Prostate gland (tissue), 2 donors: ENCODE data around the gene HOXB7. TPM values are rescaled to one million over a fixed set of nuclear protein-coding genes. Genes with fewer than 3 reads are reported as not detected.

Experiments
- DNase-seq: peaks from one replicate; pipeline ENCODE4 v3.0.0-alpha.2; 2019; ENCODE audit warnings: low spot score
- H3K27ac ChIP-seq, 2 donors: fragments of 200-600 bp; sonication (generic); 2 replicates each; pipeline ENCODE4 v1.5.1; 2017 to 2019
- H3K27me3 ChIP-seq: fragments of 200-600 bp; sonication (generic); replicated peaks from 2 replicates; pipeline ENCODE4 v1.5.1; 2019; ENCODE audit not compliant: insufficient read depth
- H3K36me3 ChIP-seq, 2 donors: fragments of 200-600 bp; sonication (generic); 1 replicate in 1 of 2; 2 replicates in 1 of 2; pipeline versions ENCODE4 v1.5.1 to v1.8.1; 2017 to 2019
- H3K4me1 ChIP-seq: fragments of 200-600 bp; sonication (generic); replicated peaks from 2 replicates; pipeline ENCODE4 v1.5.1; 2019
- H3K4me3 ChIP-seq, 2 donors: fragments of 200-600 bp; sonication (generic); 2 replicates each; pipeline ENCODE4 v1.5.1; 2017 to 2019
- H3K9me3 ChIP-seq: fragments of 200-600 bp; sonication (generic); 2 replicates; pipeline ENCODE4 v1.5.1; 2017
- POLR2A ChIP-seq: fragments of 450-650 bp; IDR thresholded peaks from one replicate; pipeline ENCODE4 v1.6.1; 2016; ENCODE audit warnings: antibody characterized with exemption, mild to moderate bottlenecking
- POLR2AphosphoS5 ChIP-seq: sonication (generic); formaldehyde crosslinking; IDR thresholded peaks from one replicate; pipeline ENCODE4 v1.6.1; 2017; ENCODE audit warnings: antibody characterized with exemption
- WGBS: methylation state at CpG from one replicate; pipeline ENCODE4 v1.1.5; 2018; 5-methylcytosine and 5-hydroxymethylcytosine counted together
- intact Hi-C: fragments of 100-400 bp; cut with DNase I; formaldehyde crosslinking; loops from one replicate; pipeline ENCODE4 v1.14.2; 2022
- total RNA-seq, 2 donors: library from RNA; depleted of rRNA; stranded (reverse); fragments of >200 nt; gene quantifications; one replicate each; pipeline ENCODE4 v1.1.0, GENCODE V29; 2016
- TF ChIP-seq, protein P1 (sequence below), 4 experiments: fragments of 200-600 bp in 2 of 4; fragments of 450-650 bp in 2 of 4; sonication (generic) in 2 of 4; IDR thresholded peaks; 1 replicate in 3 of 4; 2 replicates in 1 of 4; pipeline ENCODE4 v1.5.1; 2016 to 2019; ENCODE audit warnings: antibody characterized with exemption in 4 of 4, mild to moderate bottlenecking in 2 of 4, moderate library complexity in 2 of 4

Gene HOXB7
- total RNA-seq, 2 donors from 2014 or later = 0.73 to 3.4 TPM

GRCh38 chr17:48622857-48623256 lies 12.0 kb upstream of the HOXB7 start:
- peaks cover 50% of the 10 kb centered on the region for H3K27me3 ChIP-seq
- WGBS = 48% methylated on average over 11 of the region's 11 CpGs
- no peak overlapping the region for H3K27ac ChIP-seq
- no peaks in the 10 kb centered on the region for H3K9me3 ChIP-seq
- TF ChIP-seq, protein P1, sequence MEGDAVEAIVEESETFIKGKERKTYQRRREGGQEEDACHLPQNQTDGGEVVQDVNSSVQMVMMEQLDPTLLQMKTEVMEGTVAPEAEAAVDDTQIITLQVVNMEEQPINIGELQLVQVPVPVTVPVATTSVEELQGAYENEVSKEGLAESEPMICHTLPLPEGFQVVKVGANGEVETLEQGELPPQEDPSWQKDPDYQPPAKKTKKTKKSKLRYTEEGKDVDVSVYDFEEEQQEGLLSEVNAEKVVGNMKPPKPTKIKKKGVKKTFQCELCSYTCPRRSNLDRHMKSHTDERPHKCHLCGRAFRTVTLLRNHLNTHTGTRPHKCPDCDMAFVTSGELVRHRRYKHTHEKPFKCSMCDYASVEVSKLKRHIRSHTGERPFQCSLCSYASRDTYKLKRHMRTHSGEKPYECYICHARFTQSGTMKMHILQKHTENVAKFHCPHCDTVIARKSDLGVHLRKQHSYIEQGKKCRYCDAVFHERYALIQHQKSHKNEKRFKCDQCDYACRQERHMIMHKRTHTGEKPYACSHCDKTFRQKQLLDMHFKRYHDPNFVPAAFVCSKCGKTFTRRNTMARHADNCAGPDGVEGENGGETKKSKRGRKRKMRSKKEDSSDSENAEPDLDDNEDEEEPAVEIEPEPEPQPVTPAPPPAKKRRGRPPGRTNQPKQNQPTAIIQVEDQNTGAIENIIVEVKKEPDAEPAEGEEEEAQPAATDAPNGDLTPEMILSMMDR (IDR thresholded peaks at IDR 0.05) = no peak
- TF ChIP-seq POLR2A (no peak), POLR2AphosphoS5 (no peak)
- DNase-seq = no peak
- peaks cover 17% of the 10 kb centered on the region for H3K4me1 ChIP-seq
- H3K4me3 ChIP-seq = no peak overlapping the region
- intact Hi-C loops = no loop called here
- H3K36me3 ChIP-seq = no peaks in the 10 kb centered on the region

DNA sequence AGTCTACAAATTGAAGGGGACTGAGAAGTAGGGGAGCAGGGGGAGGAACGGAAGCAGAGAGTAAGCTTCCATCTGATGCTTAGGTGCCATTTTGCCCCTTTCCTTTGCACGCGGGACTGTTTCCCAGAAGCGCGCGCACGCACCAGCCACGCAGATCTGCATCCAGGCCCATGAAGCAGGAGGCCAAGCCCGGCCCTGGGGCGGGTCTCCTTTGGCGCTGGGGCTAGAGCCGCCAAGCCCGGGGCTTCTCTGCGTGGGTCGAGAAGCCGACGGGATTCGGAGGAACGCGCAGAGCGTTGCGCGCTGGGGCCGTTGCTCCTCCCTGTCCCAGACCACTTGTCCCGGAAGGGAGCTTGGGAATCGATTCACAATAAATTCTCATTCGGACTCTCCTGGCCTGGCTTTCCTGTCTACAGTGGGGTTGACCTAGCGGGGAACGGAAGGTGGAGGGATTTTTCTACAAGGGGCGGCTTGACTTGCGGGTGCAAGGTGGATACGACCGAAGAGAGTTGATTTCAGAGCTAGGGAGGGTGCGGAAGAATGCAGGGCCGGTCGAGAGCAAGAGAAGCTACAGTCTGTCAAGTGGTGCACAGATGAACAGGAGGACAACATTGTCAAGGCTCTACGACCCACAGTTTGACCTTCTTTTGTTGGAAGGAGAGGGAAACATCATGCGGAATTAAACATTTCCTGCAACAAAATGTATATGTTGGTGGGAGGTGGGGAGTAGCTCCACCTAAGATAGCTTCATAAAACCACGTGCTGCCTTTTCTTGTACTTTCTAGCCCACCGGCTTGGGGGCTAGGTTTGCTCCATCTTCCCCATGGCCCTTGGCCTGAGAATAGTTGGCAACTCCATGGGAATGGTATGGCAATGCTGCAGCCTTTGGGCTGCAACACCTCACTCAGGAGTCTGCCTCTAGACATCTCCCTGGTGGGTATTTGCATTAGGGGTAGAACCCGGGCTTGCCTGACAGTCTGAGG lies 10.9 kb upstream of the HOXB7 start:
- Histone ChIP-seq H3K4me1 (peaks cover 17% of the 10 kb centered on the region), H3K36me3 (no peaks in the 10 kb centered on the region), H3K27ac (no peak overlapping the region), H3K9me3 (no peaks in the 10 kb centered on the region), H3K4me3 (no peak overlapping the region), H3K27me3 (peaks cover 49% of the 10 kb centered on the region)
- no peak for DNase-seq
- 25% methylated on average over 41 of the region's 41 CpGs for WGBS
- intact Hi-C loops = no loop called here
- TF ChIP-seq POLR2AphosphoS5 (no peak), POLR2A (no peak)
- TF ChIP-seq, protein P1 (IDR thresholded peaks at IDR 0.05) = no peak

GRCh38 chr17:48620461-48621139 lies 9.8 kb upstream of the HOXB7 start:
- H3K4me3 ChIP-seq = no peak overlapping the region
- H3K27me3 ChIP-seq = peaks cover 57% of the 10 kb centered on the region
- TF ChIP-seq, protein P1 (IDR thresholded peaks at IDR 0.05) = no peak
- TF ChIP-seq POLR2AphosphoS5 (no peak), POLR2A (no peak)
- no peak overlapping the region for H3K27ac ChIP-seq
- intact Hi-C loops = no loop called here
- H3K4me1 ChIP-seq = peaks cover 17% of the 10 kb centered on the region
- H3K36me3 ChIP-seq = no peaks in the 10 kb centered on the region
- WGBS = 57% methylated on average over 6 of the region's 6 CpGs
- no peak for DNase-seq
- H3K9me3 ChIP-seq = no peaks in the 10 kb centered on the region

DNA sequence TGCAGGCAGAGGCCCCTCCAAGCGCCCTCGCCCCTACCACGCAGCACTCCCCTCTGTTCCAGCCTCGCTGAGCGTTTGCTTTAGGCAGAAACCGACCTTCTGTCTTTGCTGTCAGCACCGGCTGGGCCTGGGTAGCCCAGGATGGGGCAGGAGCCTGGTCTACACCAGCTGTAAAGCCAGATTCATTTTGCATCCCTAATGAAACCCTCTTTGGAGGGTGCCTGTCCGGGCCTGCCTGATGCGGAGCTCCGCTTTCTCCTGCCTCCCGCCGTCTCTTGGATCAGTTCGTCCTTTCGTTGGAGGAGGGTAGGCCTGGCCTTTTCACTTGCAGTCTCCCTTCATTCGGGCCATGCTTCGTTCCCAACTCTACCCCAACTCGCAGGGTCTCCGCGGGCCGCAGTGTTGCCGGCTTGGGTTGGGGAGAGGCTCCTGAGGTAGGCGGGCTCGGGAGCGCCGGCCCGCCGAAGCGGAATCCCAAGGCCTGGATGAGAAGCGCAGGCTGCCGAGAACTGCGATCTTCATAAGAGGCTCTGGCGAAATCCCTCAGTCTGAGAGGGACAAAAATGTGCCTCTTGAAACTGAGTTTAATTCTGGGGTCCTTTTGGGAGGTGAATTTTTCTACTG lies 9.1 kb upstream of the HOXB7 start:
- intact Hi-C loops = loop anchor here (5.0 kb wide), 2 partner anchors 283 to 598 kb away; no protein-coding TSS in a partner anchor
- H3K36me3 ChIP-seq = no peaks in the 10 kb centered on the region

More for the DNA sequence above, 9.1 kb upstream of the HOXB7 start:
- peaks cover 58% of the 10 kb centered on the region for H3K27me3 ChIP-seq
- no peak for DNase-seq
- no peak overlapping the region for H3K4me3 ChIP-seq
- WGBS = 48% methylated on average over 19 of the region's 32 CpGs
- no peaks in the 10 kb centered on the region for H3K9me3 ChIP-seq
- H3K27ac ChIP-seq = no peak overlapping the region
- peaks cover 11% of the 10 kb centered on the region for H3K4me1 ChIP-seq
- TF ChIP-seq POLR2A = no peak
- TF ChIP-seq POLR2AphosphoS5 = no peak
- TF ChIP-seq, protein P1 (IDR thresholded peaks at IDR 0.05) = no peak
